Activated B cell treated with CpG ODN at 0.5 μM for 24 hours (primary cell): ENCODE measurements around the gene IER2. TPM values are rescaled to one million over a fixed set of nuclear protein-coding genes. Genes with fewer than 3 reads are reported as not detected.

ENCODE experiments used
- ATAC-seq: fragments of 200-7000 bp; cut with Tn5 transposase; one replicate; pipeline ENCODE4 v1.10.0; 2021; ENCODE audit warnings: low read depth, mild to moderate bottlenecking, moderate library complexity
- CTCF ChIA-PET: fragments of 350-600 bp; sonication (Branson Sonifier 250); formaldehyde crosslinking; loops from one replicate; lab custom pipeline; 2021; ENCODE audit warnings: antibody characterized with exemption; lab: Charles Lee
- POLR2A ChIA-PET: fragments of 350-600 bp; sonication (Branson Sonifier 250); formaldehyde crosslinking; loops from one replicate; lab custom pipeline; 2021; ENCODE audit warnings: antibody characterized with exemption; lab: Charles Lee
- DNase-seq: peaks from one replicate; pipeline ENCODE4 v3.0.0; 2022
- H3K27ac Mint-ChIP-seq: one replicate; pipeline ENCODE4 v1.8.0; 2020; ENCODE audit warnings: mixed read lengths
- H3K27me3 Mint-ChIP-seq: one replicate; pipeline ENCODE4 v1.8.0; 2021; ENCODE audit warnings: mixed read lengths
- H3K36me3 Mint-ChIP-seq: one replicate; pipeline ENCODE4 v1.8.0; 2021; ENCODE audit warnings: low read depth, mixed read lengths
- H3K4me1 Mint-ChIP-seq: one replicate; pipeline ENCODE4 v1.8.0; 2021; ENCODE audit warnings: mixed read lengths
- H3K4me3 Mint-ChIP-seq: one replicate; pipeline ENCODE4 v1.8.0; 2020; ENCODE audit warnings: mild to moderate bottlenecking, mixed read lengths
- H3K9me3 Mint-ChIP-seq: one replicate; pipeline ENCODE4 v1.8.0; 2020; ENCODE audit warnings: mixed read lengths
- intact Hi-C: fragments of 100-400 bp; cut with micrococcal nuclease; formaldehyde crosslinking; loops from one replicate; pipeline ENCODE4 v1.15.1; 2024
- total RNA-seq: library from RNA; stranded (reverse); gene quantifications from 2 replicates; pipeline ENCODE4 v1.2.3, GENCODE V29; 2022
- TF ChIP-seq, protein P1 (sequence below): fragments of 200-600 bp; IDR thresholded peaks from one replicate; pipeline ENCODE4 v1.8.0; 2022; ENCODE audit warnings: antibody characterized with exemption, mild to moderate bottlenecking

IER2 gene
- total RNA-seq, 1 donor from 2014 or later, result 119 TPM

DNA sequence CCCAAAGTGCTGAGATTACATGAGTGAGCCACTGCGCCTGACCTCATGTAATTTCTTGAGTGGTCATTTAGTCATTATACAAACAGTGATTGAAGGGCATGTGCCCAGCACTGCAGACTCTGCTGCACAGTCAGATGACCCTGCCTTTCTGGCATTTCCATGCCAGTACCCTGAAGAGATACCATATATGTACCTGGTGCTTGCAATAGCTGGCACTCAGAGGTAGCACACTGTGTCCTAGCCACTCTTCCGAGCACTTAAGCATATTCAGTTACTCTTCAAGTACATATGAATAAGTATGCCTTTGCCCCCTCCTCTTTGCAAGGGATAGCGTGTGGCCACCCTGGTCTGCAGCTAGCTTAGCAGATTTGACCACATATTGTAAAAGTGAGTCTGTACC lies 15.6 kb upstream of the IER2 start:
- H3K4me1 Mint-ChIP-seq, result peaks cover 8% of the 10 kb centered on the region
- CTCF ChIA-PET, result no interaction called here

DNA sequence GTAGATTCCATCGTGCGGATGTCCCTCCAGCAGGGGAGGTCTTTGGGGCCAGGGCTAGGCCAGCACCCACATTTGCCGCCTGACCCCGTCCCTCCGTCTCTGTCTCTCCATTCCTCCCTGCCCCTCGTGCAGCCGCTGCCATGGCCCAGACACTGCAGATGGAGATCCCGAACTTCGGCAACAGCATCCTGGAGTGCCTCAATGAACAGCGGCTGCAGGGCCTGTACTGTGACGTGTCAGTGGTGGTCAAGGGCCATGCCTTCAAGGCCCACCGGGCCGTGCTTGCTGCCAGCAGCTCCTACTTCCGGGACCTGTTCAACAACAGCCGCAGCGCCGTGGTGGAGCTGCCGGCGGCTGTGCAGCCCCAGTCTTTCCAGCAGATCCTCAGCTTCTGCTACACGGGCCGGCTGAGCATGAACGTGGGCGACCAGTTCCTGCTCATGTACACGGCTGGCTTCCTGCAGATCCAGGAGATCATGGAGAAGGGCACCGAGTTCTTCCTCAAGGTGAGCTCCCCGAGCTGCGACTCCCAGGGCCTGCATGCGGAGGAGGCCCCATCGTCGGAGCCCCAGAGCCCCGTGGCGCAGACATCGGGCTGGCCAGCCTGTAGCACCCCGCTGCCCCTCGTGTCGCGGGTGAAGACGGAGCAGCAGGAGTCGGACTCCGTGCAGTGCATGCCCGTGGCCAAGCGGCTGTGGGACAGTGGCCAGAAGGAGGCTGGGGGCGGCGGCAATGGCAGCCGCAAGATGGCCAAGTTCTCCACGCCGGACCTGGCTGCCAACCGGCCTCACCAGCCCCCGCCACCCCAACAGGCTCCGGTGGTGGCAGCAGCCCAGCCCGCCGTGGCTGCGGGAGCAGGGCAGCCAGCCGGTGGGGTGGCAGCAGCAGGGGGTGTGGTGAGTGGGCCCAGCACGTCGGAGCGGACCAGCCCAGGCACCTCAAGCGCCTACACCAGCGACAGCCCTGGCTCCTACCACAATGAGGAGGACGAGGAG lies 14.8 kb upstream of the IER2 start:
- CTCF ChIA-PET, result no interaction called here
- no peak overlapping the region for H3K27ac Mint-ChIP-seq
- TF ChIP-seq, protein P1, sequence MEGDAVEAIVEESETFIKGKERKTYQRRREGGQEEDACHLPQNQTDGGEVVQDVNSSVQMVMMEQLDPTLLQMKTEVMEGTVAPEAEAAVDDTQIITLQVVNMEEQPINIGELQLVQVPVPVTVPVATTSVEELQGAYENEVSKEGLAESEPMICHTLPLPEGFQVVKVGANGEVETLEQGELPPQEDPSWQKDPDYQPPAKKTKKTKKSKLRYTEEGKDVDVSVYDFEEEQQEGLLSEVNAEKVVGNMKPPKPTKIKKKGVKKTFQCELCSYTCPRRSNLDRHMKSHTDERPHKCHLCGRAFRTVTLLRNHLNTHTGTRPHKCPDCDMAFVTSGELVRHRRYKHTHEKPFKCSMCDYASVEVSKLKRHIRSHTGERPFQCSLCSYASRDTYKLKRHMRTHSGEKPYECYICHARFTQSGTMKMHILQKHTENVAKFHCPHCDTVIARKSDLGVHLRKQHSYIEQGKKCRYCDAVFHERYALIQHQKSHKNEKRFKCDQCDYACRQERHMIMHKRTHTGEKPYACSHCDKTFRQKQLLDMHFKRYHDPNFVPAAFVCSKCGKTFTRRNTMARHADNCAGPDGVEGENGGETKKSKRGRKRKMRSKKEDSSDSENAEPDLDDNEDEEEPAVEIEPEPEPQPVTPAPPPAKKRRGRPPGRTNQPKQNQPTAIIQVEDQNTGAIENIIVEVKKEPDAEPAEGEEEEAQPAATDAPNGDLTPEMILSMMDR, result no peak

More for the DNA sequence above, 15.6 kb upstream of the IER2 start:
- POLR2A ChIA-PET, result interaction anchor here (0.6 kb wide), 1 partner anchor 14 kb away, joined by 3 read pairs; no protein-coding TSS in a partner anchor
- H3K27me3 Mint-ChIP-seq, result no peaks in the 10 kb centered on the region
- no peaks in the 10 kb centered on the region for H3K9me3 Mint-ChIP-seq
- intact Hi-C loops, result no loop called here
- no peak for DNase-seq
- no peak overlapping the region for H3K4me3 Mint-ChIP-seq
- no peak overlapping the region for H3K27ac Mint-ChIP-seq
- no peak for ATAC-seq
- peaks cover 51% of the 10 kb centered on the region for H3K36me3 Mint-ChIP-seq
- TF ChIP-seq, protein P1, result no peak

DNA sequence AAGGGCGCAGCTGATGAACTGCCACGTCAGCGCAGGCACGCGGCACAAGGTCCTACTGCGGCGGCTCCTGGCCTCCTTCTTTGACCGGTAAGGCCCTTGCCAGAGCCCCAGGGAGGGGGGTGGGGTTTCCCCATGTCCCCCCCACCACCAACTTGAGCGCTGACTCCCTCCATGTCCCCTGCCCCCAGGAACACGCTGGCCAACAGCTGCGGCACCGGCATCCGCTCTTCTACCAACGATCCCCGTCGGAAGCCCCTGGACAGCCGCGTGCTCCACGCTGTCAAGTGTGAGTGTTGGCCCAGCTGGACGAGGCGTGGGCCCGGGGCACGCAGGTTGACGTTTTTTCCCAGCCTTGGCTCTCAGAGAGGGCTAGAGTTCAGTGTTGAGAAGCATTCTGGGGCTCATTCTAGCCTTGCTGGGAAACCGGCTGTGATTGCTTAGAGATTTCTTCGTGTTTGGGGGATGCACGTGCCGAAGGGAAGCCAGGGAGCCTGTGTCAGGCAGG lies 12.9 kb upstream of the IER2 start:
- Mint-ChIP-seq H3K27ac (no peak overlapping the region), H3K27me3 (no peaks in the 10 kb centered on the region), H3K9me3 (no peaks in the 10 kb centered on the region), H3K4me1 (peaks cover 6% of the 10 kb centered on the region), H3K36me3 (peaks cover 57% of the 10 kb centered on the region), H3K4me3 (no peak overlapping the region)
- no peak for DNase-seq
- TF ChIP-seq, protein P1, result no peak
- CTCF ChIA-PET, result no interaction called here
- no peak for ATAC-seq
- POLR2A ChIA-PET, result no interaction called here
- intact Hi-C loops, result no loop called here

More for the DNA sequence above, 14.8 kb upstream of the IER2 start:
- H3K4me1 Mint-ChIP-seq, result peaks cover 8% of the 10 kb centered on the region
- no peak for ATAC-seq
- DNase-seq, result no peak
- no peaks in the 10 kb centered on the region for H3K27me3 Mint-ChIP-seq
- POLR2A ChIA-PET, result interaction anchor here (0.6 kb wide), 1 partner anchor 13 kb away, joined by 3 read pairs; no protein-coding TSS in a partner anchor
- intact Hi-C loops, result no loop called here
- peaks cover 53% of the 10 kb centered on the region for H3K36me3 Mint-ChIP-seq
- H3K9me3 Mint-ChIP-seq, result no peaks in the 10 kb centered on the region
- H3K4me3 Mint-ChIP-seq, result no peak overlapping the region

DNA sequence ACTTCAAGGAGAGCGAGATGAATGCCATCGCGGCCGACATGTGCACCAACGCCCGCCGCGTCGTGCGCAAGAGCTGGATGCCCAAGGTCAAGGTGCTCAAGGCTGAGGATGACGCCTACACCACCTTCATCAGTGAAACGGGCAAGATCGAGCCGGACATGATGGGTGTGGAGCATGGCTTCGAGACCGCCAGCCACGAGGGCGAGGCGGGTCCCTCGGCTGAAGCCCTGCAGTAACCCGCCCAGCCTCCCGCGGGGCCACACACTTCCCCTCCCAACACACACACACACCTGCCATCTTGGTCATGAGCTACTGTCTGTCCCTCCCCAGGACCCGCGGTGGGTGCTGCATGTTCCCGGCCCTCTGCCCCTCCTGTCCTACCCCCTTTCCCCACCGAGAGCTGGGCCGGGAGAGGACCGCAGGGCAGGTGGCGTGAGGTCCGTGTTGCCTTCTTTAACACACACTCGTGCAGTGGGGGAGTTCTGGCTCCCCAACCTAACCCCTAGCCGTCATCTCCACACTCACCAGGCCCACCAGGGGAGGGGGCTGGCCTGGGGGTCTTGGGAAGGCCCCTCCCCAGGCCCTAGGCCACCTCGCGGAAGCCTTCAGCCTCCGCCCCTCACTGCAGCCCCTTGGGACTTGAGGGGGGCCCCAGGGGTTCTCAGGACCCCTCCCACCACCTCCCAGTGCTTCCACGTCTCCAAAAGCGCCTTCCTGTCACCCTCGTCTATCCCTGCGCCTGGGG lies 11.9 kb upstream of the IER2 start:
- H3K4me3 Mint-ChIP-seq, result no peak overlapping the region
- CTCF ChIA-PET, result no interaction called here
- H3K4me1 Mint-ChIP-seq, result no peaks in the 10 kb centered on the region
- no peaks in the 10 kb centered on the region for H3K27me3 Mint-ChIP-seq
- ATAC-seq (no peak), DNase-seq (no peak)
- POLR2A ChIA-PET, result no interaction called here
- TF ChIP-seq, protein P1, result no peak
- no peaks in the 10 kb centered on the region for H3K9me3 Mint-ChIP-seq
- H3K27ac Mint-ChIP-seq, result no peak overlapping the region
- intact Hi-C loops, result no loop called here
- H3K36me3 Mint-ChIP-seq, result peaks cover 59% of the 10 kb centered on the region

DNA sequence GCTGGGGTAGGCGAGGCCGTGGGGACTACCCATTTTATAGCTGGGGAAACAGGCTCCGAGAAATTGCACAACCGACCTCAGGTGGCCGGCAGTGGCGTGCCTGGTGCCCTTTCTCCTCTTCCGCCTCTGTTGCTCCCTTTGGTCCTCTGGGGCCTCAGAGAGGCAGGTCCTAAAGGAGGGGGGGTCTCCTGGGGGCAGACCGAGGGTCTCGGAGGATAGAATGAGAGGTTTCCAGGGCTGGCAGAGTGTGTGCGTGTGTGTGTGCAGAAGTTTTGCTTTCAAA lies 11.4 kb upstream of the IER2 start:
- TF ChIP-seq, protein P1, result no peak
- Mint-ChIP-seq H3K9me3 (no peaks in the 10 kb centered on the region), H3K27ac (no peak overlapping the region), H3K36me3 (peaks cover 57% of the 10 kb centered on the region), H3K4me3 (no peak overlapping the region), H3K4me1 (no peaks in the 10 kb centered on the region), H3K27me3 (no peaks in the 10 kb centered on the region)
- intact Hi-C loops, result no loop called here
- DNase-seq (no peak), ATAC-seq (no peak)
- CTCF ChIA-PET, result no interaction called here
- POLR2A ChIA-PET, result no interaction called here
